H1 (cell line): Measurements from ENCODE around the gene SCART1. TPM values are rescaled to one million over a fixed set of nuclear protein-coding genes. Genes with fewer than 3 reads are reported as not detected.

Experiments used
- CTCF ChIA-PET: fragments of 300-600 bp; sonication (Branson Sonifier 250); formaldehyde crosslinking; loops from one replicate; lab custom pipeline; 2021; ENCODE audit not compliant: partially characterized antibody; lab: Charles Lee
- POLR2A ChIA-PET: fragments of 300-600 bp; sonication (Branson Sonifier 250); formaldehyde crosslinking; loops from one replicate; lab custom pipeline; 2021; ENCODE audit warnings: inconsistent platforms; ENCODE audit not compliant: partially characterized antibody; lab: Charles Lee
- DNase-seq, 2 experiments: peaks; one replicate each; pipeline versions ENCODE4 v3.0.0 to v3.0.0-alpha.2; 2010 to 2022; ENCODE audit warnings: low spot score in 2 of 2, low read depth in 1 of 2, mixed read lengths in 1 of 2
- FAIRE-seq: peaks from 2 replicates; lab custom pipeline; 2011; peaks lifted over from hg19 to GRCh38; lab: Jason Lieb, UNC
- H2AFZ ChIP-seq: 2 replicates; pipeline ENCODE4 v1.8.1; 2012; ENCODE audit warnings: low read length, inconsistent platforms
- H2AK5ac ChIP-seq: 2 replicates; pipeline ENCODE4 v1.6.1; 2013; ENCODE audit warnings: low read depth, low read length
- H2BK120ac ChIP-seq: replicated peaks from 2 replicates; pipeline ENCODE3; 2013; ENCODE audit warnings: low read depth, low read length, inconsistent platforms
- H2BK12ac ChIP-seq: 2 replicates; pipeline ENCODE4 v1.6.1; 2013; ENCODE audit warnings: low read depth, low read length
- H2BK15ac ChIP-seq: 2 replicates; pipeline ENCODE4 v1.6.1; 2013; ENCODE audit warnings: low read length
- H2BK20ac ChIP-seq: 2 replicates; pipeline ENCODE4 v1.6.1; 2013; ENCODE audit warnings: low read length
- H2BK5ac ChIP-seq: 2 replicates; pipeline ENCODE4 v1.6.1; 2013; ENCODE audit warnings: low read depth, low read length
- H3K14ac ChIP-seq: 2 replicates; pipeline ENCODE4 v1.6.1; 2013; ENCODE audit warnings: inconsistent platforms; ENCODE audit not compliant: insufficient read length
- H3K18ac ChIP-seq: 2 replicates; pipeline ENCODE4 v1.6.1; 2013; ENCODE audit warnings: low read length; ENCODE audit errors: extremely low read depth
- H3K23ac ChIP-seq: 2 replicates; pipeline ENCODE4 v1.6.1; 2013; ENCODE audit warnings: inconsistent platforms; ENCODE audit not compliant: insufficient read length
- H3K23me2 ChIP-seq: 2 replicates; pipeline ENCODE4 v1.6.1; 2013; ENCODE audit warnings: low read depth, low read length
- H3K27ac ChIP-seq: 2 replicates; pipeline ENCODE4 v1.6.1; 2011; ENCODE audit warnings: low read depth, low read length, inconsistent platforms
- H3K27me3 ChIP-seq, 4 experiments: replicated peaks in 1 of 4; 1 replicate in 1 of 4; 2 replicates in 3 of 4; pipeline versions ENCODE4 v1.6.1 to v1.8.1; 2011 to 2013; ENCODE audit warnings: low read length in 3 of 4, mild to moderate bottlenecking in 3 of 4, inconsistent platforms in 2 of 4, mixed read lengths in 2 of 4, moderate library complexity in 1 of 4; ENCODE audit not compliant: control insufficient read depth in 3 of 4, insufficient read depth in 3 of 4; ENCODE audit errors: extremely low read depth in 1 of 4
- H3K36me3 ChIP-seq, 4 experiments: 2 replicates each; pipeline versions ENCODE4 v1.6.1 to v1.8.1; 2011 to 2013; ENCODE audit warnings: mild to moderate bottlenecking in 4 of 4, low read length in 3 of 4, moderate library complexity in 2 of 4, control low read depth in 1 of 4, inconsistent platforms in 1 of 4; ENCODE audit not compliant: insufficient read depth in 4 of 4, control insufficient read depth in 2 of 4
- H3K4ac ChIP-seq: replicated peaks from 2 replicates; pipeline ENCODE3; 2013; ENCODE audit warnings: low read length, low read depth, mixed read lengths, inconsistent platforms; ENCODE audit not compliant: insufficient read length
- H3K4me1 ChIP-seq, 4 experiments: replicated peaks in 1 of 4; 1 replicate in 1 of 4; 2 replicates in 3 of 4; pipeline versions ENCODE4 v1.6.1 to v1.8.1; 2011 to 2013; ENCODE audit warnings: low read length in 3 of 4, inconsistent platforms in 2 of 4, mixed read lengths in 1 of 4; ENCODE audit not compliant: insufficient read depth in 4 of 4, control insufficient read depth in 3 of 4
- H3K4me2 ChIP-seq, 2 experiments: 2 replicates each; pipeline versions ENCODE4 v1.6.1 to v1.8.1; 2011 to 2013; ENCODE audit warnings: low read depth in 2 of 2, low read length in 2 of 2, control low read depth in 1 of 2, inconsistent platforms in 1 of 2, mild to moderate bottlenecking in 1 of 2; ENCODE audit not compliant: insufficient read depth in 1 of 2
- H3K4me3 ChIP-seq, 4 experiments: fragments of 200-600, 300-600 bp in 1 of 4; sonication (generic), shearing (Covaris generic), sonication (Bioruptor Twin) in 1 of 4; 2 replicates each; pipeline versions ENCODE4 v1.5.1 to v1.8.1; 2011 to 2016; ENCODE audit warnings: low read length in 4 of 4, low read depth in 3 of 4, control low read depth in 2 of 4, inconsistent platforms in 2 of 4, mild to moderate bottlenecking in 2 of 4, mixed read lengths in 1 of 4, moderate library complexity in 1 of 4; ENCODE audit not compliant: insufficient read depth in 2 of 4; ENCODE audit errors: extremely low read depth in 1 of 4
- H3K56ac ChIP-seq: replicated peaks from 2 replicates; pipeline ENCODE3; 2013; ENCODE audit warnings: low read depth, mild to moderate bottlenecking, mixed read lengths, low read length, inconsistent platforms; ENCODE audit not compliant: insufficient read length
- H3K79me1 ChIP-seq: 2 replicates; pipeline ENCODE4 v1.6.1; 2013; ENCODE audit warnings: low read depth, low read length, control low read depth
- H3K79me2 ChIP-seq, 2 experiments: 2 replicates each; pipeline versions ENCODE4 v1.6.1 to v1.8.1; 2012 to 2013; ENCODE audit warnings: low read length in 2 of 2, mild to moderate bottlenecking in 2 of 2, inconsistent platforms in 1 of 2; ENCODE audit not compliant: insufficient read depth in 2 of 2, control insufficient read depth in 1 of 2
- H3K9ac ChIP-seq, 4 experiments: replicated peaks in 1 of 4; 1 replicate in 1 of 4; 2 replicates in 3 of 4; pipeline versions ENCODE4 v1.6.1 to v1.8.1; 2011 to 2013; ENCODE audit warnings: low read depth in 3 of 4, low read length in 3 of 4, control low read depth in 2 of 4, mild to moderate bottlenecking in 2 of 4, moderate library complexity in 2 of 4, inconsistent platforms in 1 of 4; ENCODE audit errors: extremely low read depth in 1 of 4
- H3K9me3 ChIP-seq, 2 experiments: 2 replicates each; pipeline versions ENCODE4 v1.6.1 to v1.8.1; 2012 to 2013; ENCODE audit warnings: mild to moderate bottlenecking in 2 of 2, moderate library complexity in 2 of 2, control low read depth in 1 of 2, inconsistent platforms in 1 of 2, low read depth in 1 of 2, low read length in 1 of 2, mixed read lengths in 1 of 2; ENCODE audit not compliant: insufficient read depth in 2 of 2
- H4K20me1 ChIP-seq, 2 experiments: replicated peaks in 1 of 2; 2 replicates each; pipeline versions ENCODE3 to v1.8.1; 2011 to 2013; ENCODE audit warnings: inconsistent platforms in 2 of 2, low read length in 2 of 2, mild to moderate bottlenecking in 1 of 2; ENCODE audit not compliant: insufficient read depth in 2 of 2, control insufficient read depth in 1 of 2
- H4K5ac ChIP-seq: 2 replicates; pipeline ENCODE4 v1.6.1; 2013; ENCODE audit warnings: low read length, low read depth, mixed read lengths, inconsistent platforms; ENCODE audit not compliant: insufficient read length
- H4K8ac ChIP-seq: 2 replicates; pipeline ENCODE4 v1.8.0; 2013; ENCODE audit warnings: mild to moderate bottlenecking, moderate library complexity, low read length, inconsistent platforms; ENCODE audit not compliant: insufficient read depth; ENCODE audit errors: extremely low read depth
- H4K91ac ChIP-seq: replicated peaks from 2 replicates; pipeline ENCODE3; 2013; ENCODE audit warnings: low read length, mixed read lengths, inconsistent platforms; ENCODE audit not compliant: insufficient read length
- ATF2 ChIP-seq: IDR thresholded peaks from 2 replicates; pipeline ENCODE4 v1.6.1; 2012; ENCODE audit warnings: low read length, inconsistent platforms
- BACH1 ChIP-seq: IDR thresholded peaks from 2 replicates; pipeline ENCODE4 v1.6.1; 2012; ENCODE audit warnings: low read length, improper control_type of control experiment
- CEBPB ChIP-seq: IDR thresholded peaks from 2 replicates; pipeline ENCODE4 v1.6.1; 2012; ENCODE audit warnings: low read depth, low read length
- CHD1 ChIP-seq: IDR thresholded peaks from 2 replicates; pipeline ENCODE4 v1.6.1; 2012; ENCODE audit warnings: low read depth, low read length, improper control_type of control experiment
- GABPA ChIP-seq: IDR thresholded peaks from 2 replicates; pipeline ENCODE4 v1.6.1; 2011; ENCODE audit warnings: mild to moderate bottlenecking, low read length, moderate library complexity, borderline replicate concordance; ENCODE audit not compliant: insufficient read depth
- GTF2F1 ChIP-seq: IDR thresholded peaks from 2 replicates; pipeline ENCODE4 v1.6.1; 2012; ENCODE audit warnings: low read depth, low read length, improper control_type of control experiment, borderline replicate concordance
- KDM4A ChIP-seq: IDR thresholded peaks from one replicate; pipeline ENCODE4 v1.7.1; 2012; ENCODE audit warnings: low read depth, mild to moderate bottlenecking, moderate library complexity, low read length, inconsistent platforms; ENCODE audit not compliant: severe bottlenecking
- POU5F1 ChIP-seq: IDR thresholded peaks from 2 replicates; pipeline ENCODE4 v1.6.1; 2011; ENCODE audit warnings: low read depth, mild to moderate bottlenecking, low read length, moderate library complexity
- SAP30 ChIP-seq: fragments of 300-600 bp; sonication (generic); IDR thresholded peaks from 2 replicates; pipeline ENCODE4 v1.7.1; 2012; ENCODE audit warnings: low read length, moderate library complexity, mild to moderate bottlenecking, inconsistent platforms; ENCODE audit not compliant: insufficient read depth, insufficient replicate concordance
- SRF ChIP-seq: IDR thresholded peaks from 2 replicates; pipeline ENCODE4 v1.6.1; 2011; ENCODE audit warnings: mild to moderate bottlenecking, low read depth, low read length, moderate library complexity
- TEAD4 ChIP-seq: IDR thresholded peaks from 2 replicates; pipeline ENCODE4 v1.6.1; 2012; ENCODE audit warnings: low read depth, low read length, inconsistent platforms, mixed read lengths
- WGBS, 2 experiments: shearing (Covaris generic) in 1 of 2; methylation state at CpG; one replicate each; pipeline versions ENCODE4 v1.1.6 to v1.1.7; 2013 to 2015; ENCODE audit warnings: low lambda C conversion rate in 2 of 2, mixed read lengths in 2 of 2, inconsistent platforms in 1 of 2, low coverage in 1 of 2, missing lambda C conversion rate in 1 of 2; ENCODE audit not compliant: insufficient replicate concordance in 2 of 2, insufficient coverage in 1 of 2, insufficient read length in 1 of 2; ENCODE audit errors: extremely low coverage in 1 of 2, missing lambda C conversion rate in 1 of 2; 5-methylcytosine and 5-hydroxymethylcytosine counted together
- polyA plus RNA-seq, 7 experiments: library from polyadenylated mRNA; depleted of rRNA in 3 of 7; stranded (reverse) in 5 of 7; unstranded in 2 of 7; fragments of >200 nt in 5 of 7; fragments of 200-250 nt in 2 of 7; gene quantifications; 1 replicate in 5 of 7; 2 replicates in 1 of 7; 4 replicates in 1 of 7; pipeline versions ENCODE4 v1.2.1 to v1.2.3, GENCODE V29; 2011 to 2013; ENCODE audit warnings: missing spikeins in 2 of 7, mixed read lengths in 2 of 7
- total RNA-seq: library from RNA; stranded (reverse); fragmentation: NEBNext Ultra II Directional; extraction: Animal tissue kit (Norgen Biotek cat#: 25700); gene quantifications from 2 replicates; pipeline ENCODE4 v1.2.1, GENCODE V29; 2021

SCART1 gene
- total and polyA plus RNA-seq, 2 of the 8 experiments (the other 6 are each of a cell fraction or from before 2014, with no cell fraction given): 0.14 to 0.19 TPM

- Histone ChIP-seq H2AFZ (no peak overlapping the region), H3K4me2 (no peak overlapping the region), H3K4me1 (no peaks in the 10 kb centered on the region), H3K9ac (no peak overlapping the region), H2BK120ac (no peak overlapping the region), H4K20me1 (no peaks in the 10 kb centered on the region), H2AK5ac (no peak overlapping the region), H3K9me3 (peaks cover 67 to 69% of the 10 kb centered on the region in 2 experiments), H3K4ac (no peak overlapping the region), H2BK12ac (no peak overlapping the region), H3K27ac (no peak overlapping the region), H4K5ac (no peak overlapping the region), H3K27me3 (no peaks in the 10 kb centered on the region), H3K23ac (no peak overlapping the region), H3K79me2 (no peaks in the 10 kb centered on the region), H3K23me2 (no peaks in the 10 kb centered on the region), H2BK15ac (no peak overlapping the region), H2BK5ac (no peak overlapping the region), H2BK20ac (no peak overlapping the region), H3K56ac (no peak overlapping the region), H3K4me3 (no peak overlapping the region), H3K14ac (no peak overlapping the region), H3K79me1 (no peaks in the 10 kb centered on the region), H4K8ac (no peak overlapping the region), H3K36me3 (no peaks in the 10 kb centered on the region), H3K18ac (no peak overlapping the region), H4K91ac (no peak overlapping the region)
- no peak for FAIRE-seq
- POLR2A ChIA-PET: no interaction called here
- no peak for DNase-seq
- CTCF ChIA-PET: no interaction called here
- 82% methylated on average over 27 of the region's 80 CpGs; no CpG with 5 or more reads in 1 of the 2 experiments for WGBS, 2 experiments
- TF ChIP-seq CEBPB: no peak
- TF ChIP-seq TEAD4: no peak
- TF ChIP-seq SAP30: no peak
- no peak for TF ChIP-seq POU5F1
- no peak for TF ChIP-seq GABPA
- no peak for TF ChIP-seq KDM4A
- TF ChIP-seq BACH1: no peak
- no peak for TF ChIP-seq SRF
- no peak for TF ChIP-seq GTF2F1
- no peak for TF ChIP-seq CHD1
- no peak for TF ChIP-seq ATF2
These were observed 7.7 kb upstream of the SCART1 start for GRCh38 chr10:133445751-133446708.
